Cardiac fibroblast (primary cell): ENCODE measurements around the gene TOPBP1.

Source experiments
- DNase-seq, 2 donors: peaks; one replicate each; pipeline versions ENCODE4 v3.0.0 to v3.0.0-alpha.2; 2010; ENCODE audit warnings: low read depth in 2 of 2
- H3K4me3 ChIP-seq, 2 donors: replicated peaks in 1 of 2; 1 replicate in 1 of 2; 2 replicates in 1 of 2; pipeline ENCODE4 v1.5.1; 2011; ENCODE audit warnings: low read depth in 2 of 2, low read length in 2 of 2, mild to moderate bottlenecking in 2 of 2, moderate library complexity in 1 of 2
- TF ChIP-seq, protein P1 (sequence below): IDR thresholded peaks from one replicate; pipeline ENCODE4 v1.5.1; 2011; ENCODE audit warnings: low read depth, mild to moderate bottlenecking, low read length, inconsistent platforms

TOPBP1 gene

DNA sequence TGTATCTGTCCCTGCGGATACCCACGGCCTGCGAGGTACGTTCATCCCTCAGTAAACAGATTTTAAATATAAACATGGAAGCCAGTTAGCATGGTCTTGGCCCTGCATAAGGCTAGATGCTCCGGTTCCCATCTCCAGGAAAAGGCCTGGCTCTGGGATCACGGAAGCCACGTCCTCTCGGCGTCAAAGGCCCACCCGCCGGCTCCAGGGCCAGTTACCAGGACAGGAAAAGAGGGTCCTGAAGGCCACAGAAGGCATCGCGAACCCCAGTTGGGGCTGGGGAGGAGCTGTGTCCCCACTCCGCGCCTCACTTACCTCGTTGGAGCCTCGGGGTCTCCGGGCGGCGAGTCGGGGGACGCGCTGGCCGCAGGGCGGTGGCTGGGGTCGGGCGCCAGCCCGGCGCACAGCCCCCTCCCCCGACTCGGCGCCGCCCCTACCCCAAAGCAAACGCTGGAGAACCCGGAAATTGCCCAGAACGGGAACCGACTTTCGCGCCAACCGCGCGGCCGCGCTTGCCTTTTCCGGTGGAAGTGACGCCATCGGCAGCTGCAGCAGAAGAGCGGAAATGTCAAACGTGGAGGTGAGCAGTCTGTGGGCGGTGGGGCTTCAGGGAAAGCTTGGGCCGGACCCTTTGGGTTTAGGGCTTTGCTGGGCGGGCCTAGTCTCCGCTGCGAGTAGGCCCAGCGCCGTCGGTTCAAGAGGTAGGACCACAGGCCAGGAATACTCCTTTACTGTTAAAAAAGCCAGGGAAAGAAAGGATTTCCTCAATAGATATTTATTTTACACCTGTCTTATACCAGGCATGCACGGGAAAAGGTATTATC is at the start of gene TOPBP1:
TOPBP1 (minus strand) TSS at position 488 of the 824 bp plus-strand sequence. CDS start 814 bp downstream, outside the sequence.
- TF ChIP-seq, protein P1, sequence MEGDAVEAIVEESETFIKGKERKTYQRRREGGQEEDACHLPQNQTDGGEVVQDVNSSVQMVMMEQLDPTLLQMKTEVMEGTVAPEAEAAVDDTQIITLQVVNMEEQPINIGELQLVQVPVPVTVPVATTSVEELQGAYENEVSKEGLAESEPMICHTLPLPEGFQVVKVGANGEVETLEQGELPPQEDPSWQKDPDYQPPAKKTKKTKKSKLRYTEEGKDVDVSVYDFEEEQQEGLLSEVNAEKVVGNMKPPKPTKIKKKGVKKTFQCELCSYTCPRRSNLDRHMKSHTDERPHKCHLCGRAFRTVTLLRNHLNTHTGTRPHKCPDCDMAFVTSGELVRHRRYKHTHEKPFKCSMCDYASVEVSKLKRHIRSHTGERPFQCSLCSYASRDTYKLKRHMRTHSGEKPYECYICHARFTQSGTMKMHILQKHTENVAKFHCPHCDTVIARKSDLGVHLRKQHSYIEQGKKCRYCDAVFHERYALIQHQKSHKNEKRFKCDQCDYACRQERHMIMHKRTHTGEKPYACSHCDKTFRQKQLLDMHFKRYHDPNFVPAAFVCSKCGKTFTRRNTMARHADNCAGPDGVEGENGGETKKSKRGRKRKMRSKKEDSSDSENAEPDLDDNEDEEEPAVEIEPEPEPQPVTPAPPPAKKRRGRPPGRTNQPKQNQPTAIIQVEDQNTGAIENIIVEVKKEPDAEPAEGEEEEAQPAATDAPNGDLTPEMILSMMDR, result no peak
- peak within 1 kb of the TSS; percentile 93 to 94 for H3K4me3 ChIP-seq
- DNase-seq, result peak; percentile 63 to 64

DNA sequence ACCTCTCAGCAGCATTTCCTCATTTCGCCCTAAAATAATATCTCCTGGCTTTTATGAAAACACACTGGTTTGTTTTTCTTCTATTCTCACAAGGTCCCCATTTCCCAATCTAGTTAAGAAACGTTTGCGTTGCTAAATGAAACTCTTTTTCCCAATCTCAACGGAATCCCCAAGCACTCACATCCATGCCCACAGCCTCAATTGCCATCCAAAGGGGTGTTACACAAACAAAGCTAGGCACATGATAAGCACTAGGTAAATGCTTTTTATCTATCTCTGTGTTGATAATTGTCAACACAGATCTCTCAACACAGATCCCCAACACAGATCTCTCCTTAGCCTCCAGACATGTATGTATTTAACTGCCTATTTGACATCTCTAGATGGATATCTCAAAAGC is 49.3 kb upstream of the TOPBP1 start:
- TF ChIP-seq, protein P1, result no peak
- no peak overlapping the region for H3K4me3 ChIP-seq
- DNase-seq, result no peak

DNA sequence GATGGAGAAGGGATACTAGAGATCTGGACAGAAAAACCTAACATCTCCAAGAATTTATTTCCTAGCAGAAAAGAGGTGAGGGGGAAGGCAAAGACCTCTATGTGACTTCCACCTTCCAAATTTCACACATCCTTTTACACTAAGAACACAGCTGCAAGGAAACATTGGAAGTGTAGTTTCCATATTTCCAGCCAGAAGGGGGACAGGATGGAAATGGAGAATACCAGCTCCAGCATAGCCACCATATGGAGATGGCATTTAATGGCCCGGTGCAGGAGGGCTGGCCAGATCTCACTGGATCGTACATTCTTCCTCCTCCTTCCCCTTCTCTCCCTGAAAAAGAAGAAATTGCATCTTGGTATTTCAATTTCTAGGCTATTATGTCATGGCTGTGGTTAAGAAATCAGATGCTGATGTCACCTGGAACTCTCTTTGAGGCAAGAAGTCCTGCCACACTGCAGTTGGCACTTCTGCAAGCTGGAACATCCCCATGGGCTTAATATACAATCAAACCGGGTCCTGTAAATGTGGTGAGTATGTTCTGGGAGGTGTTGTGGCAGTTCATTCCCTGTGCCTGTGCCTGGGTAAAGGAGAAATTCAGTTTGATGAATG is 47.5 kb upstream of the TOPBP1 start:
- no peak for DNase-seq
- TF ChIP-seq, protein P1, result no peak
- no peak overlapping the region for H3K4me3 ChIP-seq

DNA sequence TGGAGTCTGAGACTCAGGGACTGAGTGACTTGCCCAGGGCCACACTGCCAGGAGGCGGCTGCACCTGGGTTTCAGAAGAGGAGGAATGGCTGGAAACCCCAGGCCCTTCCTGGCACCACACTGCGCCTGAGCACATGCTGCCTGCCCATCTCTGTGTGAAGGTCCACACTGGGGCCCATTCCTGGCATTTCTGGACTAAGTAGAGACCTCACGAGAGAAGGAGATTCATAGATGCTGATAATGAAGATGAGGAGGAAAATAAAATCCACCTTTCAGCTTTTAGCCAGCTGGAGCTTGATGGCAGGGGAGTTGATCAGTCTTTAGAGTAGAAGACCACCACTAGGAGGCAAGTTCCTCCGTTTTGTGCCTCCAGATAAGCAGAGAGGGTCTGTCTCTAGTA is 44.3 kb upstream of the TOPBP1 start:
- no peak overlapping the region for H3K4me3 ChIP-seq
- DNase-seq, result no peak
- TF ChIP-seq, protein P1, result no peak

DNA sequence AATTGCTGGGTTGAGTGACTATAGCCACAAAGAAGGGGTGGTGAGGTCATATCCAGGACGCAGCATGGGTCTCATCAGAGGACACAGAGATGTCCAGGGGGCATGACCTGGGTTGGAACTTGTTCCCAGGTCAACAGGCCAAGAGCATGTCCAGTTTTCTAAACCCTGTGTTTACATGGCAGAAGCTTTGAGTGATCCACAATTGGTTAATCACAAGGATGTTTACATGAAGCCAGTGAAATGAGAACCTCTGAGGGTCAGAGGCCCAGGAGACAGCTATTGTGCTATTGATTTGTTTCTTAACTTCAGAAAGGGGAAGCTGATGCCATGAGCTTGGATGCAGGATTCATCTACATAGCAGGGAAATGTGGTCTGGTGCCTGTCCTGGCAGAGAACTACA is 42.2 kb upstream of the TOPBP1 start:
- DNase-seq, result no peak
- TF ChIP-seq, protein P1, result no peak
- no peak overlapping the region for H3K4me3 ChIP-seq

GRCh38 chr3:133701435-133702358 is 40.0 kb upstream of the TOPBP1 start:
- TF ChIP-seq, protein P1, result no peak
- no peak overlapping the region for H3K4me3 ChIP-seq
- DNase-seq, result no peak
